Measurements from ENCODE around the gene APEX1. TPM values are rescaled to one million over a fixed set of nuclear protein-coding genes. Genes with fewer than 3 reads are reported as not detected.
"Not testable (repeated sequence)": the region's sequence is repeated elsewhere in the genome, so short reads cannot be mapped to it uniquely, and the experiment has no call there.

APEX1 gene
- total RNA-seq, 3 donors from 2014 or later: 83.9 to 115 (median 93.8) TPM

- DNase-seq (no peak), ATAC-seq (no peak)
- Histone ChIP-seq H3K4me3 (no peak overlapping the region), H3K36me3 (ENCODE audit: low read depth) (peaks cover 9% of the 10 kb centered on the region), H3K4me1 (ENCODE audit: low read depth) (no peaks in the 10 kb centered on the region), H3K9me3 (no peaks in the 10 kb centered on the region)
- intact Hi-C loops (cut with DNase I, micrococcal nuclease): no loop called here
- TF ChIP-seq CTCF (IDR thresholded peaks at IDR 0.05): no peak
Observed at GRCh38 chr14:20446889-20447288, 8.1 kb upstream of the APEX1 start.

DNA sequence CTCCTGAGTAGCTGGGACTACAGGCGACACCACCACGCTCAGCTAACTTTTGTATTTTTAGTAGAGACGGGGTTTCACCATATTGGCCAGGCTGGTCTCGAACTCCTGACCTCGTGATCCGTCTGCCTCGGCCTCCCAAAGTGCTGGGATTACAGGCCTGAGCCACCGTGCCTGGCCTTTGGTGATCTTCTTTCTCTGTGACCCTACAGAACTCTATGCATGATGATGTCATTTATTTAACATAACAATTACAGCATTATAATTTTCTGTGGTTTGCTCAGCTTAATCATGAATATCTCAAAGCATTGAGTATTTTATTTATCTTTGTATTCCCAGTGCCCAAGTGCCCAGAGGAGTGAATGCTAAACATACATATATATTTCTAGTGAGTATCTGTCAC is 2.2 kb upstream of the APEX1 start:
- H3K9me3 ChIP-seq; DNase-seq; intact Hi-C loops (cut with DNase I, micrococcal nuclease); ATAC-seq; H3K4me3 ChIP-seq: not testable (repeated sequence)
- Histone ChIP-seq H3K4me1 (ENCODE audit: low read depth) (peaks cover 23% of the 10 kb centered on the region), H3K36me3 (ENCODE audit: low read depth) (peaks cover 18% of the 10 kb centered on the region)

- Histone ChIP-seq H3K4me1 (ENCODE audit: low read depth) (peaks cover 32% of the 10 kb centered on the region), H3K9me3 (no peaks in the 10 kb centered on the region), H3K4me3 (peak overlapping the region; percentile 42), H3K36me3 (ENCODE audit: low read depth) (peaks cover 9% of the 10 kb centered on the region)
- DNase-seq (peak in 1 of 3 donors; percentile 77), ATAC-seq (peak; percentile 70)
- no peak for TF ChIP-seq CTCF (IDR thresholded peaks at IDR 0.05)
- intact Hi-C loops (cut with DNase I, micrococcal nuclease): loop anchor here in 1 of 2 donors (2.0 kb wide), 1 partner anchor 43 kb away; the partner anchor contains the start of gene TEP1
Observed at GRCh38 chr14:20455355-20456300, 602 bp downstream of the APEX1 start.

GRCh38 chr14:20456971-20457370 is 1.9 kb downstream of the APEX1 start:
- intact Hi-C loops (cut with DNase I, micrococcal nuclease): no loop called here
- DNase-seq (peak in 2 of 3 donors; percentile 29 to 37), ATAC-seq (no peak)
- peaks cover 13% of the 10 kb centered on the region for H3K36me3 ChIP-seq (ENCODE audit: low read depth)
- H3K4me1 ChIP-seq (ENCODE audit: low read depth): peaks cover 32% of the 10 kb centered on the region
- no peak overlapping the region for H3K4me3 ChIP-seq
- no peak for TF ChIP-seq CTCF (IDR thresholded peaks at IDR 0.05)
- no peaks in the 10 kb centered on the region for H3K9me3 ChIP-seq

- ATAC-seq (no peak), DNase-seq (no peak)
- Histone ChIP-seq H3K4me3 (no peak overlapping the region), H3K36me3 (ENCODE audit: low read depth) (peaks cover 13% of the 10 kb centered on the region), H3K9me3 (no peaks in the 10 kb centered on the region), H3K4me1 (ENCODE audit: low read depth) (peaks cover 34% of the 10 kb centered on the region)
- intact Hi-C loops (cut with DNase I, micrococcal nuclease): no loop called here
- no peak for TF ChIP-seq CTCF (IDR thresholded peaks at IDR 0.05)
Observed at GRCh38 chr14:20458031-20458789, 3.2 kb downstream of the APEX1 start.
